ENCODE measurements around the gene PPP1R13B.

- no peak for TF ChIP-seq CTCF (conservative IDR thresholded peaks at IDR 0.05; ENCODE audit: low read depth in 2 of 2)
- TF ChIP-seq EZH2 (IDR thresholded peaks at IDR 0.05; ENCODE audit: low read depth, unreplicated experiment), result no peak
- TF ChIP-seq REST (IDR thresholded peaks at IDR 0.05; ENCODE audit: unreplicated experiment), result no peak
- no peak for TF ChIP-seq EZH2phosphoT487 (IDR thresholded peaks at IDR 0.05; ENCODE audit: unreplicated experiment)
- TF ChIP-seq ZNF462 (CRISPR knock-in tag; IDR thresholded peaks at IDR 0.05), result no peak
- no peak for TF ChIP-seq CREB1 (CRISPR knock-in tag; IDR thresholded peaks at IDR 0.05; ENCODE audit: low read depth)
- no peak for TF ChIP-seq POLR2AphosphoS5 (IDR thresholded peaks at IDR 0.05; ENCODE audit: low read depth)
- no peak for TF ChIP-seq JUNB (IDR thresholded peaks at IDR 0.05; ENCODE audit: unreplicated experiment)
These were observed 2.0 kb downstream of the PPP1R13B start for GRCh38 chr14:103845327-103845726.

Data from GM23338 (cell line).